NCI-H345 treated with DMSO at 0.1 percent for 48 hours (cell line): Measurements from ENCODE around the gene MEGF8.

ENCODE experiments used
- DNase-seq: peaks from one replicate; lab custom pipeline; 2025; ENCODE audit not compliant: unreplicated experiment; lab: John Stamatoyannopoulos, UW

The MEGF8 gene

DNA sequence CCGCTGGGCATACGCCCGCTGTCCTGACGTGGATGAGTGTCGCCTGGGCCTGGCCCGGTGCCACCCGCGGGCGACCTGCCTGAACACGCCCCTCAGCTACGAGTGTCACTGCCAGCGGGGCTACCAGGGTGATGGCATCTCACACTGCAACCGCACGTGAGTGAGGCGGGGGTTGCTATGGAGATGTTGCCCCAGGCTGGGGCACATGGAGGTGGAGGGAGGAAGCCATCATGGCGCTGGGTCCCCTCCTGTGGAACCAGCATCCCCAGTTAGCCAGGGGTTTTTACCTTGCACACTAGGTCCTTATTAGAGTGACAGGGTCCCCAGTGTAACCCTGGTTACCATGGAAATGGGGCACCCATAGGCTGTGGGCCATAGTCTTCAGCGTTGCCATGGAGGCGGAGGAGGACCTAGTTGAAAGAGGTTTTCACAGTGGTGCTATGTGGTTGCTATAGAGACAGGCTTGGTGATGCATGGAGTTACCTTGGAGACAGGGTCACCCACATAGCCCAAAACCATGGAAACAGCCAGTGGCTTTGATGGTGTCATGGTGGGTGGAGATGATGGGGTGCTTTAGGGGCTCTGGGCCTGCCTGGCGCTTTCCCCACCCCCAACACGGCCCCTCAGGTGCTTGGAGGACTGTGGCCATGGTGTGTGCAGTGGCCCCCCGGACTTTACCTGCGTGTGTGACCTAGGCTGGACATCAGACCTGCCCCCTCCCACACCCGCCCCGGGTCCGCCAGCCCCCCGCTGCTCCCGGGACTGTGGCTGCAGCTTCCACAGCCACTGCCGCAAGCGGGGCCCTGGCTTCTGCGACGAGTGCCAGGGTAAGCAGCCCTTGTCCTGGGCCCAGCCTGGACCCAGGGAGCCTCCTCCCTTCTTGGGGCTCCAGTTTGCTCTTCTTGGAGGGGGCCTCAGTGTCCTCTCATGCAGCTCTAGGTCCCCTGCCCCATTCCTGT lies 27.1 kb downstream of the MEGF8 start:
- no peak for DNase-seq

DNA sequence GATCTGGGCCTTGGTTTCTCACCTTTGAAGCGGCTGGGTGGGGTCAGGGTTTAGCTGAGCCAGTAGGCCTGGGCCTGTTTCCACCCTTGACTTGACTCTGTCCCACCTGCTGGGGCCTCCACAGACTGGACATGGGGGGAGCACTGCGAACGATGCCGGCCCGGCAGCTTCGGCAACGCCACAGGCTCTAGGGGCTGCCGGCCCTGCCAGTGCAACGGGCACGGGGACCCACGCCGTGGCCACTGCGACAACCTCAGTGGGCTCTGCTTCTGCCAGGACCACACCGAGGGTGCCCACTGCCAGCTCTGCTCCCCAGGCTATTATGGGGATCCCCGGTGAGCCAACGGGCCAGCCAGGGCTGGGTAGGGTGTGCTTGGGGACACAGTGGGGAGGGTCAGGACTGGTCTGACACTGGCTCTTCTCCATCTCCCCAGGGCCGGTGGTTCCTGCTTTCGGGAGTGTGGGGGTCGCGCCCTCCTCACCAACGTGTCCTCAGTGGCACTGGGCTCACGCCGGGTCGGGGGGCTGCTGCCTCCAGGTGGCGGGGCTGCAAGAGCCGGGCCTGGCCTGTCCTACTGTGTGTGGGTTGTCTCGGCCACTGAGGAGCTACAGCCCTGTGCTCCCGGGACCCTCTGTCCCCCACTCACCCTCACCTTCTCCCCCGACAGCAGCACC lies 28.0 kb downstream of the MEGF8 start:
- no peak for DNase-seq

DNA sequence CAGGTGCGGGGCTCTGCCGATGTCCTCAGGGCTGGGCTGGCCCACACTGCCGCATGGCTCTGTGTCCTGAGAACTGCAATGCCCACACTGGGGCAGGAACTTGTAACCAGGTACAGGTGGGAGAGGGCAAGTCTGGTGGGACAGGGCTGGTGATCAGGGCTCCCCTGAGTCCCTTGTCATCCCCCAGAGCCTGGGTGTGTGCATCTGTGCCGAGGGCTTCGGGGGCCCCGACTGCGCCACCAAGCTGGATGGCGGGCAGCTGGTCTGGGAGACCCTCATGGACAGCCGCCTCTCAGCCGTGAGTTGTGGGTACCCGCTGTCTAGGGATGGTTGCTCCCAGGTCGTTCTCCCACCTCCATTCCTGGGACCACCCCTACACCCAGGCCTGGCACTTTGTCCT lies 30.5 kb downstream of the MEGF8 start:
- DNase-seq, result no peak

DNA sequence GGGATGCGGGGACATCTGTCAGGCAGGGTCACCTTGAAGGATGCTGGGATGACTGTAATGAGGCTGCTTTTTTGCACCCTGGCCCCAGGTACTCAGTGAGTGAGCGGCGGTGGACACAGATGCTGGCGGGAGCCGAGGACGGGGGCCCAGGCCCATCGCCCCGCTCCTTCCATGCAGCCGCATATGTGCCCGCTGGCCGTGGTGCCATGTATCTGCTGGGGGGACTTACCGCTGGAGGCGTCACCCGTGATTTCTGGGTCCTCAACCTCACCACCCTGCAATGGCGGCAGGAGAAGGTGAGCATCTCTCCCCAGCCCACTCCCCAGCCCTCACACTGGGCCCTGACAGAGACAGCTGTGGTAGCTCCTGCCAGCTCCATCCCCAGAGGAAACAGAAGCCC lies 31.3 kb downstream of the MEGF8 start:
- DNase-seq, result no peak

DNA sequence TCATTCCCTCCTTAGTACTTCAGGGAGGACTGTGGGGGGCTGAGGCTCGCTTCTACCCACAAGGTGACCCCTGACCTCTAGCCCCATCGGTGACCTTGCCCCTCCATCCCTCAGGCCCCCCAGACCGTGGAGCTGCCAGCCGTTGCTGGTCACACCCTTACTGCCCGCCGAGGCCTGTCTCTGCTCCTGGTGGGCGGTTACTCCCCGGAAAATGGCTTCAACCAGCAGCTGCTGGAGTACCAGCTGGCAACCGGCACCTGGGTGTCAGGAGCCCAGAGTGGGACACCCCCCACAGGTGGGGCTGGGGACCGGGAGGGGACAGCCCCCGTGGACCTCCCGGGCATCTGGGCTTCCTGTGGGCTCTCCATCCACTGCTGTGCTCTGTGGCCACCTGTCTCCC lies 31.9 kb downstream of the MEGF8 start:
- DNase-seq, result no peak

DNA sequence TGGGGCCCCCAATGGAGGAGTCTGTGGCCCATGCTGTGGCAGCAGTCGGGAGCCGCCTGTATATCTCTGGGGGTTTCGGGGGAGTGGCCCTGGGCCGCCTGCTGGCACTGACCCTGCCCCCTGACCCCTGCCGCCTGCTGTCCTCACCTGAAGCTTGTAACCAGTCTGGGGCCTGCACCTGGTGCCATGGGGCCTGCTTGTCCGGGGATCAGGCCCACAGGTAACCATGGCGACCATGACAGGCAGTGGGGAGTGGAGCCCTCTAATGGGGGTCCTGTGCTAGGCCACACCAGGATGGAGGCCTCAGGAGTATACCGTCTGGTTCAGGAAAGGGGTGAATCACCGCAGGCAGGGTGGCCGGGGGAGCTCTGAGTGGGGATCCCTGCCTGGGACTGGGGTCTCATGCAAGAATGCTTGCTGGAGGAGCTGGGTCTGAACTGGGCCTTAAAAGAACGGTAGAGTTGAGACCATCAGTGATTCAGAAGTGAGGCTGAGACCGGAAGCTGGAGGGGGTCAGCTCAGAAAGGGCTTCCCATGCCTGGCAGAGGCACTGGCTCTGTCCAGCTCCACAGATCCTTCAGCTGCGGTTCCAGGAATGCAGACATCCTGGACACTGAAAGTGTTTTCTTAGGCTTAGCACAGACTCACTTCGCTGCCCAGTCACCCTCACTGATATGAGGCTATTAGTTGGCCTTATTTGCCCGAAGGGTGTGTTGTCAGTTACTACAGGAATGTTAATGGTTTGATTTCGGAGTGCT lies 35.5 kb downstream of the MEGF8 start:
- no peak for DNase-seq

DNA sequence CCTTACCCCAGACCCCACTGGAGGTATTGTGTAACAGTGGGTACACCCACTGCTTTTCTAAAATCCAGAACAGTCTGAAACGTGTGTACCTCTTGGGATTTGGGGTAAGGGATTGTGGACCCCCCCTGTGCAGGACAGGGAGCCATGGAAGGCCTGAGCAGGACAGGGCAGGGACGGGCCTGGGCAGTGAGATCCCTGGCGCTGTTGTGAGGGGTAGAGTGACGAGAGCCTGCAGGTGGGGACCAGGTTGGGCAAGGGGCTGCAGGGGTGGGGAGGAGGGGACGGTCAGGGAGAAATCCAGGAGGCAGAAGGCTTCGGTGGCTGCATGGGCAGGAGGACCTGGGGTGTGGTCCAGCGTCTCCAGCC lies 36.1 kb downstream of the MEGF8 start:
- no peak for DNase-seq

DNA sequence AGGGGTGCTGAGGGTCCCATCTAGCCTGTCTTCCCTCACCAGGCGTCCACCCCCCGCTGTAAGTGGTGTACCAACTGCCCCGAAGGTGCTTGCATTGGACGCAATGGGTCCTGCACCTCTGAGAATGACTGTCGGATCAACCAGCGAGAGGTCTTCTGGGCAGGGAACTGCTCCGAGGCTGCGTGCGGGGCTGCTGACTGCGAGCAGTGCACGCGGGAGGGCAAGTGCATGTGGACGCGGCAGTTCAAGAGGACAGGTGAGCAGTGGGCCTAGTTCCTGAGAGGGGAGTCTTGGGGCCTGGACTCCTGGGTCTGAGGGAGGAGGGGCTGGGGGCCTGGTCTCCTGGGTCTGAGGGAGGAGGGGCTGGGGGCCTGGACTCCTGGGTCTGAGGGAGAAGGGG lies 36.9 kb downstream of the MEGF8 start:
- DNase-seq, result no peak

DNA sequence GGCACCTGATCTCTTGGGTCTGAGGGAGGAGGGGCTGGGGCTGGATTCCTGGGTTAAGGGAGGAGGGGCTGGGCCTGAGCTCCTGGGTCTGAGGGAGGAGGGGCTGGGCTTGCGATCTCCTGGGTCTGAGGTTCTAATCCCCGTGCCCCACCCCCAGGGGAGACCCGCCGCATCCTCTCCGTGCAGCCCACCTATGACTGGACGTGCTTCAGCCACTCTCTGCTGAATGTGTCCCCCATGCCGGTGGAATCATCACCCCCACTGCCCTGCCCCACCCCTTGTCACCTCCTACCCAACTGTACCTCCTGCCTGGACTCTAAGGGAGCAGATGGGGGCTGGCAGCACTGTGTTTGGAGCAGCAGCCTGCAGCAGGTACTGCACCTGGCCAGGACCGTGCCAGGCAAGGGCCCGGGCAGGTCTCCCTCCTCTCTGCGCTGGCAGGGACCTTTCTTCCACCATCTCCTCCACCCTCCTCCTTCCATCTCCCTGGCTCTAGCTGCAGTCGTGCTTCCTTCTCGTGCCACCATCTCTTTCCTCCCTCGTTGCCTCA lies 37.5 kb downstream of the MEGF8 start:
- no peak for DNase-seq

DNA sequence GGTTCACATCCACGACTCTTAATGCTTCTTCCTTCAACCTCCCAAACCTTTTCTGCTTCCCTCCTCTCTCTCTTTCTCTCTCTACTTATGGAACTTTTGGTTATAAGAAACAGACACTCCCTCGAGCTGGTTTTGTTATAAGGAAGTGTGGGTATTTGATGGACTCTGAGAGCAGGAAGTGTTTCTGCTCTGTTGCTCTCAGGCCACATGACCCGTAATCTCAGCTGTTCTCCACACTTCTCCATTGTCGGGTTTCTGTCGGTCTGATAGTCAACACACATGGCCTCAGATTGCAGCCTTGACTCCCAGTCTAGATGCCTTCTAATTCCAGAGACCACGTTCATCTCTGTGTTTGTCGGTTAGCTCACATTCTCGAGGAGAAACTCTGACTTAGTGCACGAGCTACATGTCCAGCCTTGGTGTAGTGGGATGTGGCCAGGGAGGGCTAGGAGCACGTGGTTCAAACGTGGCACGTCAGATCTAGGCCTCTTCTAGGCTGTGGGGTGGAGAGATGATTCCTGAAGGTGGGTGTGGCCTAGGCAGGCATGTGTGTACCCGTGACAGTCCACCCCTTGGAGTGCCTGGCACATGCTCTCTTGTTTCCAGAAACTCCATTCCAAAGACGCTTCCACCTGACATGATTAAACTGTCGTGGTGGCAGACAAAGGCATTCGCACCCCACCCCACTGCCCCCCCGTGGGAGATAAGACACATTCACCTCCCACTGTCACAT lies 38.3 kb downstream of the MEGF8 start:
- DNase-seq, result no peak

DNA sequence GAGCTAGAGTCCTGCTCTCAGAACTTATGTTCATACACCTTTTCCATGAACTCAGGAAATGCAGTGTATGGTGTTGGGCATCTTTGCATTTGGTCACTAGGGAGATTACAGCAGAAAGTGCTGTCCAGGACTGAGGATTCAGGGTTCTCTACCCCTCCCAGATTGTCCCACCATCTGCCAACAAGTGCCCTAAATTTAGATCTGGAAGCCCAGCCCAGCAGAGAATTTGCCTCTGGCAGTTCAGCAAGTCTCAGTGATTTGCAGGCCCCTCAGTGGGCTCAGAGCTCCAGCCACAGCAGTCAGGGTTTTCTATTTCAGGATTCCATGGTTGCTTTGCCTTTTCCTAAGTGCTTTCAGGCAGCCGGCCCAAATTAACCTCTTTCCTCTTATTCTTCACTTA lies 41.2 kb downstream of the MEGF8 start:
- no peak for DNase-seq

DNA sequence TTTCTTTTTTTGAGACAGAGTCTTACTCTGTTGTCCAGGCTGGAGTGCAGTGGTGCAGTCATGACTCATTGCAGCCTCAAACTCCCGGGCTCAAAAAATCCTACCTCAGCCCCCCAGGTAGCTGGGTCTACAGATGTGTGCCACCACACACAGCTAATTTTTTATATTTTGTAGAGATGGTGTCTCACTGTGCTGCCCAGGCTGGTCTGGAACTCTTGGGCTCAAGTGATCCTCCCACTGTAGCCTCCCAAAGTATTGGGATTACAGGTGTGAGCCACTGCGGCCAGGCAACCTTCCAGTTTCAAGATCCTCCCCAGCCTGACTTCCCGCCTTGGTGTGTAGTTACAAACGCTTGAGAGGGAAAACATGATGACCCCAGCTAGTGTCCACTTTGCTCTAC lies 42.5 kb downstream of the MEGF8 start:
- no peak for DNase-seq

DNA sequence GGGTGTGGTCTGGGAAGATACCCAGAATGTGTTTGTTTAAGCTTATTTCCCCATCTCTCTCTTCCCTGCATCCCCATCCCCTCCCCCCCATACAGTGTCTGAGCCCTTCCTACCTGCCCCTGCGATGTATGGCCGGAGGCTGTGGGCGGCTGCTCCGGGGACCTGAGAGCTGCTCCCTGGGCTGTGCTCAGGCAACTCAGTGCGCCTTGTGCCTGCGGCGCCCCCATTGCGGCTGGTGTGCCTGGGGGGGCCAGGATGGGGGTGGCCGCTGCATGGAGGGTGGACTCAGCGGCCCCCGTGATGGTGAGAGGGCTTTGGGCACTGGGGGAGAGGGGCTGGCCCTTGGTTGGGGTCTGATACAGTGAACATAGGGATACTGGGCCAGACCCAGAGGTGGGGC lies 42.9 kb downstream of the MEGF8 start:
- no peak for DNase-seq

DNA sequence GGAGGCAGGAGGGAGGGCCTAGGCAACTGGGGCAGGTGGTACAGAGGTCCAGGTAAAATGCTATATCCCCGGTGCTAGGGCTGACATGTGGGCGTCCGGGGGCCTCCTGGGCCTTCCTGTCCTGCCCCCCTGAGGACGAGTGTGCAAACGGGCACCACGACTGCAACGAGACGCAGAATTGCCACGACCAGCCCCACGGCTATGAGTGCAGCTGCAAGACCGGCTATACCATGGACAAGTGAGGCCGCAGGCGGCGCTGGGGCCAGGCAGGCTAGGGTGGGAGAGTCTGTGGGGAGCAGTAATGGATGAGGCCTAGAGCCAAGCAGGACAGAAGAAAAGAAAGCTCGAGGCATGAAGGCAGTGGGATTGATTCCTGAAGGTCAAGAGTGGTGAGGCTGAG lies 43.3 kb downstream of the MEGF8 start:
- DNase-seq, result no peak

DNA sequence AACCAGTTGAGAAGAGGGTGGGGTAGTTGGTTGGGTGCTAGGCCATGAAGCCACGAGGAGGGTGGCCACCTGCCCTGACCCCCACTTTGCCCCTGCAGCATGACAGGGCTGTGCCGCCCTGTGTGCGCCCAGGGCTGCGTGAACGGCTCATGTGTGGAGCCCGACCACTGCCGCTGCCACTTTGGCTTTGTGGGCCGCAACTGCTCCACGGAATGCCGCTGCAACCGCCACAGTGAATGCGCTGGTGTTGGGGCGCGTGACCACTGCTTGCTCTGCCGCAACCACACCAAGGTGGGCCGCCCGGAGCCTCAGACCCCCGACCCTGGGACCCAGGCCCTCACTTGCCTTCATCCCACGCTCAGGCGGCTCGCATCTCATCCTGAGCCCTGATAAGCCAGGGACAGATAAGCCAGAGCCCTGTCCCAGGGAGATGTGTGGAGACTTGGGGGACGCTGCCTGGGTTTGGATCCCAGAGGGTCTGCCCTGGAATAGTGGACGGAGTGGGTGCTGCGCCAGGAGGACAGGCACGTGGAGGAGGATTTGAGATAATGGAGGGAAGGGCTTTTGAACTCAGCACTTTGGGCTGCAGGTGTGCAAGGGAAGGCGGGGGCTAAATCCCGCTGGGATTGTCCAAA lies 44.1 kb downstream of the MEGF8 start:
- no peak for DNase-seq

DNA sequence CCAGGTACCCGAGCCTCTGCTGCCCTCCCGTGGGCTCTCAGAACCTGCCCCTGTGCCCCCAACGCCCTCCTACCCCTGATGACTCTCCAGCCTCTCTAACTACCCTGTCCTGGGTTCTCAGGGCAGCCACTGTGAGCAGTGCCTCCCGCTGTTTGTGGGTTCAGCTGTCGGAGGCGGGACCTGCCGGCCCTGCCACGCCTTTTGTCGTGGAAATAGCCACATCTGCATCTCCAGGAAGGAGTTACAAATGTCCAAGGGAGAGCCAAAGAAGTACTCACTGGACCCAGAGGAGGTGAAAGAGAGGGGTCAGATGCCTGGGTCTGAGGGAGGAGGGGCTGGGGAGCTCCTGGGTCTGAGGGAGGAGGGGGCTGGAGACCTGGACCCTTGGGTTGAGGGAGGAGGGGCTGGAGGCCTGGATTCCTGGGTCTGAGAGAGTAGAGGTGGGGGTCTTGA lies 44.7 kb downstream of the MEGF8 start:
- no peak for DNase-seq

DNA sequence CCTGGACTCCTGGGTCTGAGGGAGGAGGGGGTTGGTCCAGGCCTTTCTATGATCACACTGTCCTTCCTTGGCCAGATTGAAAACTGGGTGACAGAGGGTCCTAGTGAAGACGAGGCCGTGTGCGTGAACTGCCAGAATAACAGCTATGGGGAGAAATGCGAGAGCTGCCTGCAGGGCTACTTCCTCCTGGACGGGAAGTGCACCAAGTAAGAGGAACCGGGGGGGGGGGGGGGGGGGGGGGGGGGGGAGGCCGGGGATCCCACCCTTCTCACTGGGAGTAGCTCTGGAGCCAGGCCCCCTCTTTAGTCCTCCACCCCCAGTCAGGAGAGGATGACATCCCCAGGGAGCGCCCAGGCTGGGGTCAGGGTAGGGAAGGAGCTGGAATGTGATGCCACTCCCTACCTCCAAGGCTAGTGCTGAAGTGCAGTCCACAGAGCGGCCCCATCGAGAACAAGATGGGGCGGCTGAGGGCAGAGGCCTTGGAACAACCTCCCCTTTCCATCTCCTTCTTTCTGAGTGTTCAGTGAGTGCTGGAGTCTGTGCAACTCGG lies 45.3 kb downstream of the MEGF8 start:
- no peak for DNase-seq

DNA sequence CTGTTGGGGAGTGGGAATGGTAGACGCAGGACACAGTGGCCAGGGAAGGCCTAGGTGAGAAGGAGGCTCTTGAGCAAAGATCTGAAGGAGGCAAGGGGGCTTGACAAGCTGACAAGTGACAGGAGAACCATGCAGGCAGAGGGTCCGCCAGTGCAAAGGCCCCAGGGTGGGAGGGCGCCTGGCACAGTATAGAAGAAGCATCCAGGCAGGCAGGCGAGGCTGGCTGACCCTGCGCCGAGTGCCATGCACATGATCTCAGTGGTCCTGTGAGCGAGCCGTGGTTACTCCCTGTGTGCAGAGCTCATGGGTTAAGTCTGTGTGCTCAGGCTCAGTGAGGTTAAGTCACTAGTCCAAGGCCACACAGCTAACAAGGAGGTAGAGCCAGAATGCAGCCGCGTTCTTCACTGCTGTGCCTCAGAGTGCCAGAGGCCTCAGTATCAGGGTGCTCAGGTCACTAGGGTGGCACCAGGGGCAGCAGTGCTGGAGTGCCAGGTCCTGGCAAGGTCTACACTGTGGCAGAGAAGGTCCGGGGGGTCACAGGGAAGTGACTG lies 49.5 kb downstream of the MEGF8 start:
- no peak for DNase-seq

DNA sequence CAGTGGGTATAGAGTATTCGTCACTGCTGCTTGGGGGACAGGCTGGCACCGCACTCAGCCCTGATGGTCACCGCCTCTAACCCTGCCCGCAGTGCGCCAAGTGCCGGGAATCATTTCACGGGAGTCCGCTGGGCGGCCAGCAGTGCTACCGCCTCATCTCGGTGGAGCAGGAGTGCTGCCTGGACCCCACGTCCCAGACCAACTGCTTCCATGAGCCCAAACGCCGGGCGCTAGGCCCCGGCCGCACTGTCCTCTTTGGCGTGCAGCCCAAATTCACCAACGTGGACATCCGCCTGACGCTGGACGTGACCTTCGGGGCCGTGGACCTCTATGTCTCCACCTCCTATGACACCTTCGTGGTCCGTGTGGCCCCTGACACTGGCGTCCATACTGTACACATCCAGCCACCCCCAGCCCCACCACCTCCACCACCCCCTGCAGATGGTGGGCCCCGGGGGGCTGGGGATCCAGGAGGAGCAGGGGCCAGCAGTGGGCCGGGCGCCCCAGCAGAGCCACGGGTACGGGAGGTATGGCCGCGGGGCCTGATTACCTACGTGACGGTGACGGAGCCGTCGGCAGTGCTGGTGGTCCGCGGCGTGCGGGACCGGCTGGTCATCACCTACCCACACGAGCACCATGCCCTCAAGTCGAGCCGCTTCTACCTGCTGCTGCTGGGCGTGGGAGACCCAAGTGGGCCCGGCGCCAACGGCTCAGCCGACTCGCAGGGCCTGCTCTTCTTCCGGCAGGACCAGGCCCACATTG lies 50.2 kb downstream of the MEGF8 start:
- DNase-seq, result no peak
